Liver (tissue), 9 donors: ENCODE data around the gene HORMAD2. TPM values are rescaled to one million over a fixed set of nuclear protein-coding genes. Genes with fewer than 3 reads are reported as not detected.

Experiments
- DNase-seq: peaks from one replicate; pipeline ENCODE4 v3.0.0-alpha.2; 2017; ENCODE audit warnings: low spot score
- H3K27ac ChIP-seq, 2 donors: one replicate each; pipeline ENCODE4 v1.7.0; 2013; ENCODE audit warnings: inconsistent platforms in 2 of 2, low read length in 2 of 2, control low read depth in 1 of 2, low read depth in 1 of 2, mild to moderate bottlenecking in 1 of 2
- H3K27me3 ChIP-seq, 4 donors: one replicate each; pipeline versions ENCODE4 v1.6.1 to v1.7.0; 2013; ENCODE audit warnings: low read length in 3 of 4, inconsistent platforms in 1 of 4, mild to moderate bottlenecking in 1 of 4, moderate library complexity in 1 of 4; ENCODE audit not compliant: control insufficient read depth in 4 of 4, insufficient read depth in 4 of 4
- H3K36me3 ChIP-seq, 4 donors: one replicate each; pipeline versions ENCODE4 v1.6.1 to v1.7.0; 2013; ENCODE audit warnings: low read length in 3 of 4, mild to moderate bottlenecking in 3 of 4, low read depth in 1 of 4, moderate library complexity in 1 of 4; ENCODE audit not compliant: control insufficient read depth in 4 of 4, insufficient read depth in 3 of 4
- H3K4me1 ChIP-seq, 4 donors: one replicate each; pipeline versions ENCODE4 v1.6.1 to v1.7.0; 2013; ENCODE audit warnings: low read length in 3 of 4, mild to moderate bottlenecking in 3 of 4, moderate library complexity in 1 of 4; ENCODE audit not compliant: control insufficient read depth in 4 of 4, insufficient read depth in 4 of 4
- H3K4me3 ChIP-seq, 3 donors: one replicate each; pipeline versions ENCODE4 v1.6.1 to v1.7.0; 2013; ENCODE audit warnings: low read length in 3 of 3, control low read depth in 1 of 3, low read depth in 1 of 3, mild to moderate bottlenecking in 1 of 3
- H3K9ac ChIP-seq, 2 donors: one replicate each; pipeline ENCODE4 v1.7.0; 2013; ENCODE audit warnings: low read length in 2 of 2, mild to moderate bottlenecking in 2 of 2, moderate library complexity in 2 of 2, control low read depth in 1 of 2, low read depth in 1 of 2
- H3K9me3 ChIP-seq, 4 donors: one replicate each; pipeline versions ENCODE4 v1.6.1 to v1.7.0; 2013; ENCODE audit warnings: low read length in 3 of 4; ENCODE audit not compliant: control insufficient read depth in 4 of 4
- FOXA1 ChIP-seq: IDR thresholded peaks from 2 replicates; pipeline ENCODE4 v1.6.1; 2016; ENCODE audit warnings: antibody characterized with exemption
- FOXA2 ChIP-seq: IDR thresholded peaks from 2 replicates; pipeline ENCODE4 v1.6.1; 2016; ENCODE audit warnings: antibody characterized with exemption
- GABPA ChIP-seq, 2 donors: IDR thresholded peaks in 1 of 2; conservative IDR thresholded peaks in 1 of 2; 2 replicates each; pipeline ENCODE4 v1.6.1; 2016; ENCODE audit warnings: antibody characterized with exemption in 2 of 2, mild to moderate bottlenecking in 1 of 2, moderate library complexity in 1 of 2
- HNF4A ChIP-seq, 2 donors: conservative IDR thresholded peaks; 2 replicates each; pipeline ENCODE4 v1.6.1; 2016; ENCODE audit warnings: antibody characterized with exemption in 2 of 2, mild to moderate bottlenecking in 2 of 2
- NR2F2 ChIP-seq: IDR thresholded peaks from 2 replicates; pipeline ENCODE4 v1.6.1; 2016; ENCODE audit warnings: antibody characterized with exemption
- RXRA ChIP-seq, 2 donors: IDR thresholded peaks; 2 replicates each; pipeline ENCODE4 v1.6.1; 2017 to 2018; ENCODE audit warnings: antibody characterized with exemption in 2 of 2, mild to moderate bottlenecking in 1 of 2
- SP1 ChIP-seq: IDR thresholded peaks from 2 replicates; pipeline ENCODE4 v1.6.1; 2018; ENCODE audit warnings: antibody characterized with exemption, mild to moderate bottlenecking
- YY1 ChIP-seq: IDR thresholded peaks from 2 replicates; pipeline ENCODE4 v1.6.1; 2016; ENCODE audit warnings: antibody characterized with exemption, mild to moderate bottlenecking
- WGBS: extraction: QIAGEN DNeasy Blood & Tissue Kit; methylation state at CpG from one replicate; pipeline ENCODE4 v1.1.7; 2013; 5-methylcytosine and 5-hydroxymethylcytosine counted together
- polyA plus RNA-seq, 2 donors: library from polyadenylated mRNA; stranded (reverse) in 1 of 2; unstranded in 1 of 2; fragments of 200-250 nt in 1 of 2; fragments of >200 nt in 1 of 2; fragmentation: Nextera tagmentation in 1 of 2; extraction: Ambion mirVana in 1 of 2; gene quantifications; one replicate each; pipeline versions ENCODE4 v1.2.1 to v1.2.3, GENCODE V29; 2013 to 2015
- total RNA-seq, 2 donors: library from RNA; depleted of rRNA; stranded (reverse); fragments of >200 nt; gene quantifications; one replicate each; pipeline ENCODE4 v1.2.3, GENCODE V29; 2014
- TF ChIP-seq, protein P1 (sequence below): IDR thresholded peaks from 2 replicates; pipeline ENCODE4 v1.6.1; 2016; ENCODE audit warnings: antibody characterized with exemption
- TF ChIP-seq, protein P2 (sequence below): fragments of 150-350 bp; IDR thresholded peaks from 2 replicates; pipeline ENCODE4 v1.5.1; 2017; ENCODE audit warnings: improper control_type of control experiment, low read depth, low read length; ENCODE audit not compliant: missing input control
- TF ChIP-seq, protein P3 (sequence below): IDR thresholded peaks from 2 replicates; pipeline ENCODE4 v1.6.1; 2016; ENCODE audit warnings: antibody characterized with exemption
- donor health status: healthy.
- donor health status: healthy.
- donor health status: healthy.
- donor health status: healthy.
- donor health status: healthy.

HORMAD2 gene
- total and polyA plus RNA-seq, 4 donors = 0.44 to 2.8 (median 0.47) TPM; not detected in 1

DNA sequence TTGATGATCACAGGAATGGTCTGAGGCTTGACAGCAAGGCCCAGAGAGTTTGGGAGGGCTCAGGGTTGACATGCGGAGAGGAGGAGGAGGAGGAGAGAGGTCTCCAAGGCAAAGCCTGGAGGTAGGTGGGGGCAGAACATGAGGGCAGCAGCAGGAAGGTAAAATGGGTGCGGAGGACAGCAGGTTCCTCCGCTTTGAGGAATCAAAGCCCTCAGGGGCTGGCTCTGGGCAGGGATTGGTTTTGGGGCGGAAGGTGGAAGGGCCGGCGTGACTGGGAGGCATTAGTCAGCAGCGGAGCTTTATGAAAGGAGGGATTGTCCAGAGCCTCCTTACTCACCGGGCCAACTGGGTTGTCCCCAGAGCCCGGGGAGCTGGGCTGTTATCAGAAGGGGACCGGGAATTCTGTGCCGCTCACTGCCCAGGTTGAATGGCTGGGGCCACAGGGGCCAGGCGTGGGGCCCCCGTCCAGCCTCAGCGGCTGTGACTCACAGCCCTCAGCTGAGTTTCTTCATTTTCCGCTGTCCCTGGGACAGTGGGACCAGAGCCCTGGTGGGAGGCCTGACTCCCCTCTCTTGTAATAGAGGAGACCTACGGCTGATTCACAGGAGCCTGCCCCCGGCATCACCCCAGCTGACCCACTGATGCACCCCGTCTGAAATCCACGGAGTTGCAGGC lies 130.1 kb downstream of the HORMAD2 start (continued):
- TF ChIP-seq, protein P1, sequence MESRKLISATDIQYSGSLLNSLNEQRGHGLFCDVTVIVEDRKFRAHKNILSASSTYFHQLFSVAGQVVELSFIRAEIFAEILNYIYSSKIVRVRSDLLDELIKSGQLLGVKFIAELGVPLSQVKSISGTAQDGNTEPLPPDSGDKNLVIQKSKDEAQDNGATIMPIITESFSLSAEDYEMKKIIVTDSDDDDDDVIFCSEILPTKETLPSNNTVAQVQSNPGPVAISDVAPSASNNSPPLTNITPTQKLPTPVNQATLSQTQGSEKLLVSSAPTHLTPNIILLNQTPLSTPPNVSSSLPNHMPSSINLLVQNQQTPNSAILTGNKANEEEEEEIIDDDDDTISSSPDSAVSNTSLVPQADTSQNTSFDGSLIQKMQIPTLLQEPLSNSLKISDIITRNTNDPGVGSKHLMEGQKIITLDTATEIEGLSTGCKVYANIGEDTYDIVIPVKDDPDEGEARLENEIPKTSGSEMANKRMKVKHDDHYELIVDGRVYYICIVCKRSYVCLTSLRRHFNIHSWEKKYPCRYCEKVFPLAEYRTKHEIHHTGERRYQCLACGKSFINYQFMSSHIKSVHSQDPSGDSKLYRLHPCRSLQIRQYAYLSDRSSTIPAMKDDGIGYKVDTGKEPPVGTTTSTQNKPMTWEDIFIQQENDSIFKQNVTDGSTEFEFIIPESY = no peak

DNA sequence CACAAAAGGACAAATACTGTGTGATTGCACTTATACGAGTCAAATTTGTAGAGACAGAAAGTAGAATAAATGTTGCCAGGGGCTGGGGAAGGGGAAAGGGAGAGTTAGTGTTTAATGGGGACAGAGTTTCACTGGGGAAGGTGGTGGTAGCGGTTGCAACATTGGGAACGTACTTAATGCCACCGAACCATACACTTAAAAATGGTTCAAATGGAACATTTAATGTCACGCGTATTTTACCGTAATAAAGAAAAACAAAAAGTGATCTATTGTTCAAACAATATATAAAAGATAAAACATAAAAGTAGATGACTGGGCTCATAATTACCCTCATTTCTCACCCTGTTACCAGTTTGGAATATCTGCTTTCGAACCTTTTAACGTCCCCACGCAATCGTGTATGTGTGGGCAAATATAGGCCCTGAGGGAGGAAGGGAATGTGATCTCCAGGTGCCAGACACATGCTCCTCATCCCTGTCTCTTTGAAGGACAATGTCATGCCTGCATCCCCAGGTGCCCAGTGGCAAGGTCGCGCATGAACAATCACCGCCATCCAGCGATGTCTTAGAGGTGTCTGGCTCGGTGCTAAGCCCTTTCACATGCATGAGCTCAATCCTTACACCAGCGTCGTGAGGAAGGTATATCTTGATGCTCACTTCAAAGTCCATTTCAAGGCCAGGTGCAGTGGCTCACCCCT lies 131.0 kb downstream of the HORMAD2 start:
- H3K4me1 ChIP-seq = no peaks in the 10 kb centered on the region
- no peaks in the 10 kb centered on the region for H3K9me3 ChIP-seq
- no peak overlapping the region for H3K9ac ChIP-seq
- WGBS = 93% methylated on average over 18 of the region's 18 CpGs
- H3K27me3 ChIP-seq = peaks cover 0 to 2% (median 0%) of the 10 kb centered on the region in 4 donors
- DNase-seq = no peak
- no peaks in the 10 kb centered on the region for H3K36me3 ChIP-seq
- no peak overlapping the region for H3K27ac ChIP-seq
- TF ChIP-seq, protein P2, sequence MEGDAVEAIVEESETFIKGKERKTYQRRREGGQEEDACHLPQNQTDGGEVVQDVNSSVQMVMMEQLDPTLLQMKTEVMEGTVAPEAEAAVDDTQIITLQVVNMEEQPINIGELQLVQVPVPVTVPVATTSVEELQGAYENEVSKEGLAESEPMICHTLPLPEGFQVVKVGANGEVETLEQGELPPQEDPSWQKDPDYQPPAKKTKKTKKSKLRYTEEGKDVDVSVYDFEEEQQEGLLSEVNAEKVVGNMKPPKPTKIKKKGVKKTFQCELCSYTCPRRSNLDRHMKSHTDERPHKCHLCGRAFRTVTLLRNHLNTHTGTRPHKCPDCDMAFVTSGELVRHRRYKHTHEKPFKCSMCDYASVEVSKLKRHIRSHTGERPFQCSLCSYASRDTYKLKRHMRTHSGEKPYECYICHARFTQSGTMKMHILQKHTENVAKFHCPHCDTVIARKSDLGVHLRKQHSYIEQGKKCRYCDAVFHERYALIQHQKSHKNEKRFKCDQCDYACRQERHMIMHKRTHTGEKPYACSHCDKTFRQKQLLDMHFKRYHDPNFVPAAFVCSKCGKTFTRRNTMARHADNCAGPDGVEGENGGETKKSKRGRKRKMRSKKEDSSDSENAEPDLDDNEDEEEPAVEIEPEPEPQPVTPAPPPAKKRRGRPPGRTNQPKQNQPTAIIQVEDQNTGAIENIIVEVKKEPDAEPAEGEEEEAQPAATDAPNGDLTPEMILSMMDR = no peak
- TF ChIP-seq GABPA (IDR thresholded peaks at IDR 0.05 in 1 of 2, conservative IDR thresholded peaks at IDR 0.05 in 1 of 2) (no peak), SP1 (no peak), FOXA1 (no peak), YY1 (no peak), RXRA (IDR thresholded peaks at IDR 0.05) (no peak)
- TF ChIP-seq, protein P3, sequence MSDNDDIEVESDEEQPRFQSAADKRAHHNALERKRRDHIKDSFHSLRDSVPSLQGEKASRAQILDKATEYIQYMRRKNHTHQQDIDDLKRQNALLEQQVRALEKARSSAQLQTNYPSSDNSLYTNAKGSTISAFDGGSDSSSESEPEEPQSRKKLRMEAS = no peak
- TF ChIP-seq, protein P1 = no peak
- H3K4me3 ChIP-seq = no peak overlapping the region

DNA sequence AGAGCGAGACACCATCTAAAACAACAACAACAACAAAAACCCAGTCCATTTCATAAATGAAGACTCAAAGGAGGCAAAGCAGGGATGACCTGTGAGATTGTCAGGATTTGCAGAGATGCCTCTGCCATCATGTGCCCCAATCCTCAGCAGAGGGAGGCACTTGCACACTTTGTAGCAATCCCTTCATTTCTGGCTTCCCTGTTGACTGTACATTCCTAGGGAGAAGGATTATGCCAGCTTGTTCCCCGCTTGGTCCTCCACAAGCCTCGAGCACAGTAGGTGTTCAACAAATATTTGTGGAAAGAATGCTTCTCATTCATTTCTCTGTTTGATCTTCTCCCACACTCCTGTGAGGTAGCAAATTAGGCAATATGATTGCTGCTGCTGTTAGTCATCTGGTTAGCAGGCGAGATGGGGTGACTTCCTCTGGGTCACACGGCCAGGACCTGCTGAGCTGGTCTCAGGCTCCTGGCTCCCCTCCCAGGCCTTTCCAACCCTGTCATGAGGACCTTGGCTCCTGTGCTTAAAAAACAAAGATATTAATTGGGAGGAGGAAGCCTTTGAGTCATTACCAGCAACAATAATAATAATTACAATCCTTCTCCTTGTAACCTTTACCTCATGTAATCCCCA lies 132.2 kb downstream of the HORMAD2 start:
- Histone ChIP-seq H3K9ac (no peak overlapping the region), H3K36me3 (no peaks in the 10 kb centered on the region), H3K4me1 (no peaks in the 10 kb centered on the region), H3K27ac (peak overlapping the region; percentile 33 to 69), H3K4me3 (no peak overlapping the region), H3K9me3 (no peaks in the 10 kb centered on the region), H3K27me3 (peaks cover 0 to 2% (median 0%) of the 10 kb centered on the region in 4 donors)
- TF ChIP-seq RXRA (IDR thresholded peaks at IDR 0.05) (peak in 1 of 2 donors; percentile 33), HNF4A (conservative IDR thresholded peaks at IDR 0.05) (no peak), FOXA2 (no peak), SP1 (peak; percentile 26), NR2F2 (peak; percentile 23)
- TF ChIP-seq, protein P3 = no peak
- 48% methylated on average over 5 of the region's 5 CpGs for WGBS
- DNase-seq = no peak
